ENCODE data around the gene CEP85L.

GRCh38 chr6:118632359-118632758 lies 19.0 kb downstream of the CEP85L start:
- TF ChIP-seq CTCF (conservative IDR thresholded peaks at IDR 0.05; ENCODE audit: low read depth in 2 of 2) (no peak), POLR2AphosphoS5 (IDR thresholded peaks at IDR 0.05; ENCODE audit: low read depth) (no peak), STAT1 (IDR thresholded peaks at IDR 0.05; ENCODE audit: unreplicated experiment) (no peak), EZH2 (IDR thresholded peaks at IDR 0.05; ENCODE audit: low read depth, unreplicated experiment) (no peak), REST (IDR thresholded peaks at IDR 0.05; ENCODE audit: unreplicated experiment) (no peak)
